Limb (tissue), 2 donors: ENCODE measurements around the gene AFG1L.
"Not testable (repeated sequence)": the region's sequence is repeated elsewhere in the genome, so short reads cannot be mapped to it uniquely, and the experiment has no call there.

Experiments
- DNase-seq, 2 donors: peaks; one replicate each; pipeline ENCODE4 v3.0.0-alpha.2; 2016; ENCODE audit errors: extremely low spot score in 2 of 2

AFG1L gene

GRCh38 chr6:108408861-108409260, 114.0 kb downstream of the AFG1L start:
- DNase-seq: no peak

DNA sequence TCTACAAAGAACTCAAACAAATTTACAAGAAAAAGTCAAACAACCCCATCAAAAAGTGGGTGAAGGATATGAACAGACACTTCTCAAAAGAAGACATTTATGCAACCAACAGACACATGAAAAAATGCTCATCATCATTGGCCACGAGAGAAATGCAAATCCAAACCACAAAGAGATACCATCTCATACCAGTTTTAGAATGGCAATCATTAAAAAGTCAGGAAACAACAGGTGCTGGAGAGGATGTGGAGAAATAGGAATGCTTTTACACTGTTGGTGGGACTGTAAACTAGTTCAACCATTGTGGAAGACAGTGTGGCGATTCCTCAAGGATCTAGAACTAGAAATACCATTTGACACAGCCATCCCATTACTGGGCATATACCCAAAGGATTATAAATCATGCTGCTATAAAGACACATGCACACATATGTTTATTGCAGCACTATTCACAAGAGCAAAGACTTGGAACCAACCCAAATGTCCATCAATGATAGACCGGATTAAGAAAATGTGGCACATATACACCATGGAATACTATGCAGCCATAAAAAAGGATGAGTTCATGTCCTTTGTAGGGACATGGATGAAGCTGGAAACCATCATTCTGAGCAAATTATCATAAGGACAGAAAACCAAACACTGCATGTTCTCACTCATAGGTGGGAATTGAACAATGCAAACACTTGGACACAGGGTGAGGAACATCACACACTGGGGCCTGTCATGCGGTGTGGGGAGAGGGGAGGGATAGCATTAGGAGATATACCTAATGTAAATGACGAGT, 121.4 kb downstream of the AFG1L start:
- DNase-seq: not testable (repeated sequence)

DNA sequence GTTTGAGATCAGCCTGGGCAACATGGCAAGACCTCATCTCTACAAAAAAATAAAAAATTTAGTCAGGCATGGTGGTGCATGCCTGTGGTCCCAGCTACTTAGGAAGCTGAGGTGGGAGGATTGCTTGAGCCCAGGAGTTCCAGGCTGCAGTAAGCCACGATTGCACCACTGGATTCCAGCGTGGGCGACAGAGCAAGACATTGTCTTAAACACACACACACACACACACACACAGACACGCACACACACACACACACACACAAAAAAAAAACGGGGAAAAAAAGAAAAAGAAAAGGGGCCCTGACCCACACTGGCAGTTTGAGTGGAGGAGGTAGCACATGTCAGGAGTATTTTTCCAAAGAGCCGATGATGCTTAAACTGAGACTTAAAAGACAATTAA, 122.2 kb downstream of the AFG1L start:
- no peak for DNase-seq

- DNase-seq: no peak
Measured at GRCh38 chr6:108419474-108419873, 124.6 kb downstream of the AFG1L start.

DNA sequence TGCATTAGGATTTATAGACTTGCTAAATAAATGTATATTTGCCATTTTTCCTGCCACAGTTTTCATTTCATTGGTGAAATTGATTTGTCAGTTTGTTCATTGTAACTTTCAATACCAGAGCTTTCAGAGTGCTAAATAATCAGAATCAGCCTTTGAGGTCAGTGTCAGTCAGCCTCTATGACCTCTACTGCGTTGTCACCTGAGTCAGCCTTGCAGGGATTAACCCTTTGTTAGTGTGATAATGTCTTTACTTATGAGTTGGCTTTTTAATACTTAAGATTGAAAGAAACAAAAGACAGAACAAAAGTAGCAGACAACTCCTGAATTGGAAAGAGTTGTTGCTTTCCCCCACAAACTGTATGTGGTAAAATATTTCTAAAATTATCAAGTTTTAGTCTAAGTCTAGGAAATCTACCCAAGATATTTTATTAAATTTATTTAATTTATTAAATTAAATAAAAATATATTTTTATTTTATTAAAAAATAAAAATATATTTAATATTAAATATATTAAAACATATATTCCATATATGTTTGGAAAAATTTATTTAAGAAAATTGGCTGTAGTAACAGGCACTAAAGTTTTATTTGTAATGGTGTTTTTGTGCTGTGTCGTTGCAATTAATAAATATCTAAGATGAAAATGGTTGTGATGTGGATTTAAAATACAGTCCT, 125.2 kb downstream of the AFG1L start:
- no peak for DNase-seq

DNA sequence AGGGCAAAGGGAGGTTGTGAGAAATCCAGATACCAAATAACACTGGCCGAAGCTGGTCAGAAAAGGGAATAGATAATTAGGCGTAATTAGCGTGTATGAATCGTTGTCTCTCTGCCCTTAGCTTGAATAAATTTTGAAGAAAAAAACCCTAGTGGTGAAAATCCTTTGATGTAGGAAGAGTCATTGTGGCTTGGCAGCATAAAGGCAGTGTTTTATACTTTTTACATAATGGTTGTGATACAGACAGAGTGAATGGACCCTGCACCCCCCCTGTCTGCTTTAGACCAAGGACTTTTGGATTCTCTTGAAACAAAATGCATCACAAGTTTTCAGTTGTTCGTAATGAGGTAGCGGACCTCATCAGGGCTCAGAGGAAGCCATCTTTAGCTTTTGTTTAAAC, 126.5 kb downstream of the AFG1L start:
- no peak for DNase-seq

DNA sequence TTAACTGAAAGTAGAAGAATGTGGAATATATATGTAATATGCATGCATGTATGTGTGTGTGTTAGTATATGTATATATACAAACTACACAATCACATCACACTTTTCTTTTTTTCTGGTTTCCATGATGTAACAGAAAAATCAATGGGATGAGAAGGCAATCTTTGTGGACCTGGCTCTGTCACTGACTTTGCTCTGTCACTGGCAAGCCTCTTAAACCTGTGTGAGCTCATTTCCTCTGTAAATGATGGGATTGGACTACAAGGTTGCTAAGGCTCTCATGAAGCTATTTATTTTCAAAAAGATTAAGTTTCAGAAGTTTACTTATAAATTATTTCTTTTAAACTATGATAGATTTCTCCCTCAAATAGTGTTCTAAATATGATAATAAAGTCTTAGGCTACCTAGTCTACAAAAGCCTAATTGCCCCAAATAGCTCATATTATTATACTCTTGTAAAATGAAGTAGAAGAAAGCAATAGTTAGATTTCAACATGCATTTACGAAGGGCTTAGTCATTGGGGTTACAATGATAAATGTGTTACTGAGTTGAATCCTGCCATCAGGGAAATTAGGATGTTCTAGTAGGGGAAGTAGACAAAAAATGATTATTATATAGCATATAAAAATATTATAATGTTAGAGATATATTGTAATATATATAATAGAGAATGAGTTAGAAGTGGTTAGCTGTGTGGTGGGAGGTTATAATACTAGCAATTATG, 129.3 kb downstream of the AFG1L start:
- no peak for DNase-seq

GRCh38 chr6:108425428-108425827, 130.6 kb downstream of the AFG1L start:
- no peak for DNase-seq

DNA sequence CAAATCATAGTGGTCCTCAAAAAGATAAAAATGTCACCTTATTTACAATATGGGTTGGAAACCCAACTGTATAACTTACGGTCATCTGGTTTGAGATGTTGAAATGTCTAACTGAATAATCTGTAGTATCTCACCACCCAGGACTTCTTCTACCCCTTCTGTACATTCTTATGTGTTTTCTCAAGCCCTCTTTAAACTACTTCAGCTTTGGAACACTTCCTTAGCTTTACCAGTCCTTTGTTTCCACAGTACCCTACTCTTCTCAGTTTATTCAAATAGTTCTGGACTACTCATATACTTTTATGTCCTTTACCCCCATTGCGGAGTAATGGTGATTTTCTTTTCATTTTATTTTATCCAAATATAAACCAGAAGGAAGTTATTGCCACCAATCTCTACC, 137.3 kb downstream of the AFG1L start:
- no peak for DNase-seq

GRCh38 chr6:108432792-108433191, 137.9 kb downstream of the AFG1L start:
- no peak for DNase-seq

DNA sequence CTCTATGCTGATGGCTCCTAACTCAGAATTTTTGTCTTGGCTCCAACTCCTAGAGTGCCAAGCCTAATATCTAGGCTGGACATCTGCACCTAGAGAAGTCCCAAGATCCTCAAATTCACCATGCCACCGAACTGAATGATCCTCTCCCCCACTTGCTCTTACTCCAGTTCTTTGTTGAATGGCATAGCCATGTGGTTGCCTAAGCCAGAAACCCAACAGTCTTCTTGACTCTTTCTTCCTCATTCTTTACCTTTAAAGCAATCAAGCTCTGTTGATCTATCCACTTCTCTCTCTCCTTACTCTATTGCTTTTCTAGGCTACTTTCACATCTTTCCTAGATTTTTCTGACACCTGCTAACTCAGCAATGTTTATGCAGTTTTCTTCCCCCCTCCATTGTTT, 139.4 kb downstream of the AFG1L start:
- DNase-seq: no peak

DNA sequence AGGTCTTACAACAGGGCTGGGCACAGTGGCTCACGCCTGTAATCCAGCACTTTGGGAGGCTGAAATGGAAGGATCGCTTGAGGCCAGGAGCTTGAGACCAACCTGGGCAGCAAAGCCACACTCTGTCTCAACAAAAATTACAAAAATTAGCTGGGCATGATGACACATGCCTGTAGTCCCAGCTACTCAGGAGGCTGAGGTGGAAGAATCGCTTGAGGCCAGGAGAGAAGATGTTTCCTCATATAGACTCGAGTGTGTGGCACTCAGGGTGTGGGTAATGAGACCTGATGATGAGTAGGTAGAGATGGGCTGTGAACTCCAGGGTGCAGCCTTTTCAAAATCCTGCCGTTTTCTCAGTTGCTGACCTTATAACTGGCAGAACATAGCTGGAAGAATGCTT, 140.5 kb downstream of the AFG1L start:
- DNase-seq: no peak

DNA sequence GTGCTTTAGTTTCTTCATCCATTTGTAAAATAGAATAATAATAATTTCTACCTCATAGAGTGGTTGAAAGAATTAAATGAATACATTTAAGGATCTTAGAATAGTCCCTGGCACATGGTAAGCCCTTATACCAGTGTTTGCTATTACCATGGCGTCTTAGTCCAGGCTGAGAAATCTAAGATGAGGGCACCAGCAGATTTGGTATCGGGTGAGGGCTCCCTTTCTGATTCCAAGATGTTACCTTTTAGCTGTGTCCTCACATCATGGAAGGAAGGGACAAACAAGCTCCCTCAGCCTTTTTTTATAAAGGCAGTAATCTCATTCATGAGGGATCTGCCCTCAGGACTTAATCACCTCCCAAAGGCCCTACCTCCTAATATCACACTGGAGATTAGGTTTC, 141.9 kb downstream of the AFG1L start:
- DNase-seq: no peak

DNA sequence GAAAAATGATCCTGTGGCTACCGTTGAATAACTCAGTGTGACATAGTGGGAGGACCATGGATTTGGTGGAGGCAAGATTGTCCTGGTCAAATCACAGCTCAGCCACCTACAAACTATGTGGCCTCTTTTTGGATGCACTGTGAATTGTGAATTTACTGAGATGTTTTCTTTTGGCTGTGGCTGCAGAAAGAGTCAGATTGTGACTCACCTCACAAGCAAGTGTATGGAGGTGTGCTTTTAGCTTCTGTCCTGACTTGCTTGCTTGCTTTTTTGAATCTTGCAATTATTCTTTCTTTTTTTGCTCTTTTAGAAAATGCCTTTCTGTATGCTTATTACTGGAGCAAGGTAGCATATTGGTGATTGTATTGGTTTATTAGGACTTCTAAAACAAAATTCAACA, 143.0 kb downstream of the AFG1L start:
- no peak for DNase-seq

GRCh38 chr6:108438918-108439317, 144.1 kb downstream of the AFG1L start:
- no peak for DNase-seq

DNA sequence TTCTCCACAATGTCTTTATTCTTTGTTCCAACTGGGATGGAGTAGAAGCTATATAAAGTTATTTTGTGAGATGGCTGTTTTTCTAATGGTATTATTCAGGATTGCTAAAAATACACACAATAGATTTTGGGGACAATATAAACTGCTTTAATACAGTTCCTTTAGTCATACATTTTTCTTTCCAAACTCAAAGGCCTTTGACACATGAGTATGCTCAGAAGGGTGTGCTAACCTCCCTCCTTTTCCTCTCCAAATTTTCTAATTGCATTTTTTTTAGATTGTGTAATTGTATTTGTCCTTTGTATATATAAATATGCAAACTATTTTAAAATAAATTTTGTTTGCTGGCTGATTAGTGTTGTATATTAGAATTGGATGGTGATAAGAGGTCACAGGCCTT, 146.3 kb downstream of the AFG1L start:
- DNase-seq: no peak

DNA sequence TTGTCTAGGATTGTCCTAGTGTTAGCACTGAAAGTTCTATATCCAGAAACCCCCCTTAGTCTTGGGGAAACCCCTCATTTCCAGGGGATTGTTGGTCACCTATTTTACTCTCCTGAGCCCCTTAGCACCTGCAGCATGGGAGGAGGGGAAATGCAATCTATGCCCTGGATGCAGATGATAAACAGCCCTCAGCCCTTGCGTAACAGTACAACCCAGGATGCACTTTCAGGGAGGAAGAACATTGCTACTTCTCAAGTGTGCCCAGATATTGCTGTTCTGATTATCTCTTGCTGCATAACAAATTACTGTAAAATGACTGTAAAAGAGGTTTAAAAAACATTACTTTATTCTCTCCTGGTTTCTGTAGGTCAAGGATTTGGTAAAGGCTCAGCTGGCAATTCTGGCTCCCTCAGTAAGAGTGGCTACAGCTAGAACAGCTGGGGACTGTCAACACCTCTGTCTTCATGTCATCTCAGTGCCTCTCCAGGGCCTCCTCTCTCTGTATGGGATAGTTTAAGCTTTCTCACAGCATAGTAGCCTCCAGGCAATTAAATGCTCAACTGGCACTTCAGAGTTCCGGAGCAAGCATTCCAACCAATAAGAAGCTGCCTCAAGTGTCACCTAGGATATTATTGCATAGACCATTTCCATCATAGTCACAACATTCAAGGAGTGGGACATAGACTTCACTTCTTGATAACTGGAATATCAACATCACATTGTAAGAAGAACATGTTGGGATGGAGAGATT, 148.1 kb downstream of the AFG1L start:
- no peak for DNase-seq

DNA sequence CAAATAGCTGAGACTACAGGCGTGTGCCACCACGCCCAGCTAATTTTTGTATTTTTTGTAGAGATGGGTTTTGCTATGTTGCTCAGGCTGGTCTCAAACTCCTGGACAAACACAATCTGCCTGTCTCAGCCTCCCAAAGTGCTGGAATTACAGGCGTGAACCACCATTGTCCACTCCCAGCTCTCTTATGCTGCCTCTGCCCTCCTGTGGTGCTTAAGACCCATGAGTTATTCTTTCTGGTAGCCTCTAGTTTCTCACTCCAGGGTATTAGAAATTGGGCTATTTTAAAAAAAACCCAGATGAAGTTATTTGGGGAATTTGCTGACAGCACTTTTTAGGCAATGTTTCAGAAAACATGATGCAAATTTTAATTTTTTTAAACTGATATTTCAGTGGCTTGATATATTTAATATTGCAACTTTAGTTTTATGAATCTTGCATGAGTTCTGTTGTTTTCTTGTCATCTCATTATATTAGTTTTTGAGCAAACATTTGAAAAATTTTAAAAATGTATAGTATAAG, 151.8 kb downstream of the AFG1L start:
- no peak for DNase-seq

DNA sequence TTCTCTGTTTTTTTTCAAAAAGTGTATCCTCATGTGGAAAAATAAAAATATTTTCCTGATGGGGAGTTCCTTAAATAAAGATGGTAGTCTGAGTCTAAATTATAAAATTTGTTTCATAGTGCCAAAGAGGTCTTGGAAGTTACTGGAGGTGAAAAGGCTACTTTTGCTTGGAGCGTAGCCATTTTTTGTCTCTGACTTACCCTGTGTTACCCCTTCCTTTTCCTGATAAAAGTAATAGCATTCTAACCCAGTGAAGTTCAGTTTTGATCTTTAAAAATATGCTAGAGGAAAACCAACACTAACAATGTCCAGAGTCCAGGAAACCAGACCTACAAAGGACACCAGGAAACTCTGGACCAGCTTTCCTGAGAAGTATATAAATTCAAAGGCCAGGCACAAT, 153.6 kb downstream of the AFG1L start:
- DNase-seq: no peak

DNA sequence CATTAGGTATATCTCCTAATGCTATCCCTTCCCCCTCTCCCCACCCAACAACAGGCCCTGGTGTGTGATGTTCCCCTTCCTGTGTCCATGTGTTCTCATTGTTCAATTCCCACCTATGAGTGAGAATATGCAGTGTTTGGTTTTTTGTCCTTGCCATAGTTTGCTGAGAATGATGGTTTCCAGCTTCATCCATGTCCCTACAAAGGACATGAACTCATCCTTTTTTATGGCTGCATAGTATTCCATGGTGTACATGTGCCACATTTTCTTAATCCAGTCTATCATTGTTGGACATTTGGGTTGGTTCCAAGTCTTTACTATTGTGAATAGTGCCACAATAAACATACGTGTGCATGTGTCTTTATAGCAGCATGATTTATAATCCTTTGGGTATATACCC, 154.9 kb downstream of the AFG1L start:
- DNase-seq: not testable (repeated sequence)

DNA sequence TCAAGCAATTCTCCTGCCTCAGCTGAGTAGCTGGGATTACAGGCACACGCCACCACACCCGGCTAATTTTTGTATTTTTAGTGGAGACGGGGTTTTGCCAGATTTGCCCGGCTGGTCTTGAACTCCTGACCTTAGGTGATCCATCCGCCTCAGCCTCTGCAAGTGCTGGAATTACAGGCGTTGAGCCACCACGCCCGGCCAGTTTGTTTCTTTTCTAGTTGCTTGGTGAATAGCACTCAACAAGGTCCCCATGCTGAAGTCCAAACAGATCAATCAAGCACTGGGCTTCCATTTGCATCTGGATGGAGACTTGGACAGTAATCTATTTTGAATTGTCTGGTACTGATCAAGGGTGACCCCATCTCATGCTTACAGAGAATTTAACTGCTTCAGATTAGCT, 157.0 kb downstream of the AFG1L start:
- DNase-seq: no peak
